HUES6 (cell line): ENCODE results near the gene HES2.
"Not testable (repeated sequence)": the region's sequence is repeated elsewhere in the genome, so short reads cannot be mapped to it uniquely, and the experiment has no call there.

Experiments used
- H3K27ac ChIP-seq: 2 replicates; pipeline ENCODE4 v1.7.0; 2013; ENCODE audit warnings: low read depth, mild to moderate bottlenecking, low read length, inconsistent platforms
- H3K27me3 ChIP-seq: 2 replicates; pipeline ENCODE4 v1.6.1; 2013; ENCODE audit warnings: low read length; ENCODE audit not compliant: control insufficient read depth, insufficient read depth
- H3K36me3 ChIP-seq: 2 replicates; pipeline ENCODE4 v1.6.1; 2013; ENCODE audit warnings: low read length; ENCODE audit not compliant: control insufficient read depth, insufficient read depth
- H3K4me1 ChIP-seq: 2 replicates; pipeline ENCODE4 v1.6.1; 2013; ENCODE audit warnings: low read length; ENCODE audit not compliant: control insufficient read depth, insufficient read depth
- H3K4me3 ChIP-seq: 2 replicates; pipeline ENCODE4 v1.5.1; 2013; ENCODE audit warnings: low read depth, low read length
- H3K9ac ChIP-seq: one replicate; pipeline ENCODE4 v1.6.1; 2013; ENCODE audit warnings: mild to moderate bottlenecking, low read length
- H3K9me3 ChIP-seq: 2 replicates; pipeline ENCODE4 v1.6.1; 2013; ENCODE audit warnings: low read depth, low read length; ENCODE audit not compliant: control insufficient read depth, insufficient read depth

The HES2 gene

DNA sequence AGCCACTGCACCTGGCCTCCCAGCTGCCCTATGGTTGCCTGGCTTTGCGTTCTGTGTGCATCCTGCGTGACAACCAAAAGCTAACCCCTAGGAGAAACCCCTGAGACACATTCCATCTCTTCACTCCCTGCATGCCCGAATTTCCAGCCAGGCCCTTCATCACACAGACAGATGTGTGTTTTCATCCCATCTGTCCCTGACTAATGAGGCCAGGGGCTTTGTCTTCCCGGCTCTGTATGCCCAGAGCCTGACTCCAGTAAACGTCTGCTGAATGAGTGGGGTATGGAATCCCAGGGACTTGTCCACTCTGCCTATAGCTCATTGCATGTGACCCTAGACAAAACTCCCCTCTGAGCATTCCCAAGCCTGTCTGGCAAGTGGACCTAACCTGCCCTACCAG is 14.5 kb upstream of the HES2 start:
- no peaks in the 10 kb centered on the region for H3K9me3 ChIP-seq
- peaks cover 23% of the 10 kb centered on the region for H3K27me3 ChIP-seq
- H3K9ac ChIP-seq = no peak overlapping the region
- no peak overlapping the region for H3K4me3 ChIP-seq
- H3K27ac ChIP-seq = no peak overlapping the region
- no peaks in the 10 kb centered on the region for H3K36me3 ChIP-seq
- H3K4me1 ChIP-seq = peaks cover 5% of the 10 kb centered on the region

- not testable (repeated sequence) for H3K9ac ChIP-seq, H3K9me3 ChIP-seq, H3K4me3 ChIP-seq, H3K27ac ChIP-seq, H3K36me3 ChIP-seq, H3K4me1 ChIP-seq
- peaks cover 31% of the 10 kb centered on the region for H3K27me3 ChIP-seq
These were observed 12.2 kb upstream of the HES2 start for GRCh38 chr1:6431645-6432579.

DNA sequence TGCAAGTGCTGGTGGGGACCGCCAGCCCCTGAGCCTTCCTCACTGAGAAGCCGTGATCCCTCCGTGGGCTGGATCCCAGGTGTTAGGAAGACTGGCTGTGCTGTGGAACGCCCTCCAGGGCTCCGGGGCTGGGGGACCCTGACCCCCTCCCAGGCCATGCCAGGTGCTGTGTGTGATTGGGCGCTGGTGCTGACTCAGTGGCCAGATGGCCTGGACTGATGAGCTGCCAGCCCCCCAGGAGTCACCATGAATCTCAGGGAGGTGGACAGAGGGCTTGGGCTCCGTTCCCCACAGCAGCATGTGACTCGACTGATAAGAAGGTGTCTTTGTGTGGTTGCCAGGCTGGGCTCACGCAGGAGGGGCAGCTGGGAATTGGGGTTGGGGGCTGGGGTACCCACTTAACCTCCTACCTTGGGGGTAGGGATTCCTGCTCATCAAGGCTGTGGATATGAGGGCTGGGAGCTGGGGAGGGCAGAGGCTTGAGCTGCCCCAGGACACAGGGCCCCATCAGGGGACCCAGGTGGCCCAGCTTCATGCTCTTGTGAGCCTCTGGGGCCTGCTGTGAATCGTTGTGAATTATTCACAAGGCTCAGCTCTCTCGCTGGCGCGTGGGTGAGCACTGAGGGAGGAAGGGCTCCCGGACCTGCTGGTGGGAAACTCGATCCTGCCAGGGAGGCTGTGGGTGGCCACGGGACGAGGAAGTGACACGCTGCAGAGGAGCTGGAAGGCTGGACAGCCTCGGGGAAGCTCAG is 10.1 kb upstream of the HES2 start:
- not testable (repeated sequence) for H3K27ac ChIP-seq, H3K36me3 ChIP-seq, H3K9me3 ChIP-seq, H3K4me3 ChIP-seq, H3K4me1 ChIP-seq, H3K9ac ChIP-seq
- peaks cover 52% of the 10 kb centered on the region for H3K27me3 ChIP-seq

- not testable (repeated sequence) for H3K4me1 ChIP-seq, H3K36me3 ChIP-seq, H3K9ac ChIP-seq, H3K9me3 ChIP-seq, H3K4me3 ChIP-seq, H3K27ac ChIP-seq
- H3K27me3 ChIP-seq = peaks cover 62% of the 10 kb centered on the region
These were observed 8.7 kb upstream of the HES2 start for GRCh38 chr1:6428453-6428852.

- Histone ChIP-seq H3K4me3 (no peak overlapping the region), H3K4me1 (peaks cover 8% of the 10 kb centered on the region)
These were observed 8.0 kb upstream of the HES2 start for GRCh38 chr1:6427441-6428390.

DNA sequence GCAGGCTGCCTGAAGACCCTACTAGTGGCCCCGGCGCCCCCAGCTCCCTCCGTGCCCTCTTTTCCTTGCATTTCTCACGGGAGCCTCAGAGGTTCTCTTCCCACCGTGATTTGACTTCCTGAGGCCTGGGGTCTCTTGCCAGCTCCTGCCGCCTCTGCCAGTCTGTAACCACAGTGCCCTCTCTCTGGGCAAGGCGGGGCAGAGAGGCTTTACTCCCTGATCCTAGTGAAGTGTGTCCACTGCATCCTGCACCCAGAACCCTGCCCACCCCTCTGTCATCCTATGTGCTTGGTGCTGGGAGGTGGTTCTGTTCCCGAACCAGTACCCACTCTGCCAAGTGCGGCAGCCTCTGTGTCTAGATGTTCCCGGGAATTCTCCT is 7.2 kb upstream of the HES2 start:
- peaks cover 77% of the 10 kb centered on the region for H3K27me3 ChIP-seq
- H3K9me3 ChIP-seq = no peaks in the 10 kb centered on the region
- no peak overlapping the region for H3K9ac ChIP-seq
- no peaks in the 10 kb centered on the region for H3K36me3 ChIP-seq
- H3K4me3 ChIP-seq = no peak overlapping the region
- peaks cover 8% of the 10 kb centered on the region for H3K4me1 ChIP-seq
- H3K27ac ChIP-seq = no peak overlapping the region

More at GRCh38 chr1:6427441-6428390, 8.0 kb upstream of the HES2 start:
- Histone ChIP-seq H3K27ac (no peak overlapping the region), H3K36me3 (no peaks in the 10 kb centered on the region), H3K9me3 (no peaks in the 10 kb centered on the region), H3K27me3 (peaks cover 70% of the 10 kb centered on the region), H3K9ac (no peak overlapping the region)

- Histone ChIP-seq H3K27me3 (peaks cover 82% of the 10 kb centered on the region), H3K9me3 (no peaks in the 10 kb centered on the region), H3K27ac (no peak overlapping the region), H3K9ac (no peak overlapping the region), H3K4me3 (no peak overlapping the region), H3K4me1 (peaks cover 8% of the 10 kb centered on the region), H3K36me3 (no peaks in the 10 kb centered on the region)
These were observed 6.7 kb upstream of the HES2 start for GRCh38 chr1:6426277-6426971.

DNA sequence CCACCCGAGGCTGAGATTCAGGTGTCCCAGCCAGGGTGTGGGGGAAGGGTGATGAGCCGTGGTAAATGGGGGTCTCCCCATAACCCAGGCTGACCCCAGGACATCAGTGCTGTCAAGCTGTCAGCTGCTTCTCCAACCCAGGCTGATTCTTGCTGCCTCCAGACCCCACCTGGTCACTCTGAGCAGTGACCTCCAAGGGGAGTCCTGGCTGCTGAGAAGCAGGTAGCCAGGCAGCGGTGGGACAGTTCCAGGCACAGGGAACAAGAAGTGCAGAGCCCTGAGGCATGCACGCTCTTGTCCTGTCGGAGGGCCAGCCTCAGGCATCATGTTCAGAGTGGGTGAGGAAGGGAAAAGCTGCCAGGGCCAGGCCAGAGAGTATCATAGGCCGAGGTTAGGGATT is 5.9 kb upstream of the HES2 start:
- Histone ChIP-seq H3K9ac (no peak overlapping the region), H3K9me3 (no peaks in the 10 kb centered on the region), H3K27me3 (peaks cover 86% of the 10 kb centered on the region), H3K4me3 (no peak overlapping the region), H3K27ac (no peak overlapping the region), H3K36me3 (no peaks in the 10 kb centered on the region), H3K4me1 (peaks cover 8% of the 10 kb centered on the region)

DNA sequence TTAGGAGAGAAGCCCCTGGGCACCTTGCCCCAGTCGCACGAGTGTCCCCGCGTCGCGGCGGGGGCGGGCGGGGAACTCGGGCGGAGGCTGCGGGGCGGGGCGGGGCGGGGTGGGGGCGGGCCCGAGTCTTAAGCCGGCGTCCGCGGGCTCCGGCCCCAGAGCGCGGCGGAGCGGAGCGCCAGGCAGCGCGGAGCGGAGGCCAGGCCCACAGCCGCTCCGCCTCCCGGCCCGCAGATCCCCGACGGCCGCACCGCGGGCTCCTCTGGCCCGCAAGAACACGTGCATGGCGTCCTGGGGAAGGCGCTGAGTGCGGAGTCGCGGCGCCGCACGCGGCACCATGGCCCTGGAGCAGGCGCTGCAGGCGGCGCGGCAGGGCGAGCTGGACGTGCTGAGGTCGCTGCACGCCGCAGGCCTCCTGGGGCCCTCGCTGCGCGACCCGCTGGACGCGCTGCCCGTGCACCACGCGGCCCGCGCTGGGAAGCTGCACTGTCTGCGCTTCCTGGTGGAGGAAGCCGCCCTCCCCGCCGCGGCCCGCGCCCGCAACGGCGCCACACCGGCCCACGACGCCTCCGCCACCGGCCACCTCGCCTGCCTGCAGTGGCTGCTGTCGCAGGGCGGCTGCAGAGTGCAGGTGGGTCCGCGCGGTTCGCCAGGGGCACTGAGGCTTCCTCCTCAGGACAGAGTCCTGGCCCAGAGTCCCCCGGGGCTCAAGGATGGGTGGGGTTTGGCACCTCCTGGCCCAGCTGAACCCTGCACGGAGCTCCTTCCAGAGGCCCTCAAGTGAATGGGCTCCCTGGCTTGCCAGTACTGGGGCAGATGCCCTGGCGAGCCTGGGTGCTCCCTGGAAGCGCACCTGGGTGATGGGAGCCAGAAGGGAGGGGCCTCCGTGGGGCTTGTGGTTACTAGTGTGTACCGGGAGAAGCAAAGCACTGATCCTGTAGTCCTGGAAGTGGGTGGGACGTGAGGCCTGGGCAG is 5.2 kb upstream of the HES2 start, which contains the start of gene ESPN:
TSS of gene ESPN (plus strand) at position 158 of the 975 bp plus-strand sequence. CDS start at position 338, 180 bp downstream.
- Histone ChIP-seq H3K4me1 (peaks cover 15% of the 10 kb centered on the region), H3K9ac (no peak within 1 kb of the TSS), H3K27me3 (peaks cover 87% of the 10 kb centered on the region), H3K36me3 (no peaks in the 10 kb centered on the region), H3K9me3 (no peaks in the 10 kb centered on the region), H3K4me3 (peak within 1 kb of the TSS; percentile 47), H3K27ac (no peak within 1 kb of the TSS)
